ENCODE measurements around the gene TIMD4.

TIMD4 gene

DNA sequence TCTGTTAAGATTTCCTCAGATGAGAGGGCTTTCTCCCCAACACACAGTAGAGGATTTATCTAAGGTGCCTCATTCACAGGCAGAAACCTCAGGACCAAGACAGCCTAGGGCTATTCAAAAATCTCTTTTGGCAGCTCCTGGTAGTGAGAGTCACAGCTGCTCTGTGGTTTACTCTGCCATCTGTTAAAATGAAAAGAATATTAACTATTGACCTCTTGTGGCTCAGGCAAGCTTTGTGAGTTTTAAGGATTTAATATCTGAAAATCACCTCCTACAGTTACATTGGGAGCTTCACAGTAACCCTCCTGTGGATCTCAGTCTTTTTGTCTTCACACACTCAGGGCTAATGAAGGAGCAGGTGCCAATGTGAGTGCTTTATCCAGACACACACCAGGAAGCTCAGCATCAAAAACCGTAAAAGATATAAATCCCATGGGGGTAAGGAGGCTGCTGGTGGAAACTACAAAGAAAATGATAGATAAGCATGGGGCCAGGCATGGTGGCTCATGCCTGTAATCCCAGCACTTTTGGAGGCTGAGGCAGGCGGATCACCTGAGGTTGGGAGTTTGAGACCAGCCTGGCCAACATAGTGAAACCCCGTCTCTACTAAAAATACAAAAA lies 83.3 kb downstream of the TIMD4 start:
- H3K4me3 ChIP-seq (ENCODE audit: control insufficient read depth, low read depth, low read length): no peak overlapping the region
- TF ChIP-seq, protein P1, sequence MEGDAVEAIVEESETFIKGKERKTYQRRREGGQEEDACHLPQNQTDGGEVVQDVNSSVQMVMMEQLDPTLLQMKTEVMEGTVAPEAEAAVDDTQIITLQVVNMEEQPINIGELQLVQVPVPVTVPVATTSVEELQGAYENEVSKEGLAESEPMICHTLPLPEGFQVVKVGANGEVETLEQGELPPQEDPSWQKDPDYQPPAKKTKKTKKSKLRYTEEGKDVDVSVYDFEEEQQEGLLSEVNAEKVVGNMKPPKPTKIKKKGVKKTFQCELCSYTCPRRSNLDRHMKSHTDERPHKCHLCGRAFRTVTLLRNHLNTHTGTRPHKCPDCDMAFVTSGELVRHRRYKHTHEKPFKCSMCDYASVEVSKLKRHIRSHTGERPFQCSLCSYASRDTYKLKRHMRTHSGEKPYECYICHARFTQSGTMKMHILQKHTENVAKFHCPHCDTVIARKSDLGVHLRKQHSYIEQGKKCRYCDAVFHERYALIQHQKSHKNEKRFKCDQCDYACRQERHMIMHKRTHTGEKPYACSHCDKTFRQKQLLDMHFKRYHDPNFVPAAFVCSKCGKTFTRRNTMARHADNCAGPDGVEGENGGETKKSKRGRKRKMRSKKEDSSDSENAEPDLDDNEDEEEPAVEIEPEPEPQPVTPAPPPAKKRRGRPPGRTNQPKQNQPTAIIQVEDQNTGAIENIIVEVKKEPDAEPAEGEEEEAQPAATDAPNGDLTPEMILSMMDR (IDR thresholded peaks at IDR 0.05; ENCODE audit: control insufficient read depth, insufficient read depth, low read depth, low read length, missing control alignments): no peak
- no peak for DNase-seq (ENCODE audit: low read depth)

GRCh38 chr5:156871212-156871611 lies 91.8 kb downstream of the TIMD4 start:
- TF ChIP-seq, protein P1 (IDR thresholded peaks at IDR 0.05; ENCODE audit: control insufficient read depth, insufficient read depth, low read depth, low read length, missing control alignments): no peak

GRCh38 chr5:156870498-156870839 lies 92.6 kb downstream of the TIMD4 start:
- TF ChIP-seq, protein P1 (IDR thresholded peaks at IDR 0.05; ENCODE audit: control insufficient read depth, insufficient read depth, low read depth, low read length, missing control alignments): no peak
- no peak for DNase-seq (ENCODE audit: low read depth)
- no peak overlapping the region for H3K4me3 ChIP-seq (ENCODE audit: control insufficient read depth, low read depth, low read length)

More at GRCh38 chr5:156871212-156871611, 91.8 kb downstream of the TIMD4 start:
- no peak overlapping the region for H3K4me3 ChIP-seq (ENCODE audit: control insufficient read depth, low read depth, low read length)
- no peak for DNase-seq (ENCODE audit: low read depth)
